HG02973 (cell line): ENCODE measurements around the gene TM9SF2.
"Not testable (repeated sequence)": the region's sequence is repeated elsewhere in the genome, so short reads cannot be mapped to it uniquely, and the experiment has no call there.

Experiments
- ATAC-seq: cut with Tn5 transposase; IDR thresholded peaks from one replicate; pipeline ENCODE4 v1.9.1; 2021; ENCODE audit warnings: moderate library complexity; ENCODE audit not compliant: unreplicated experiment

The TM9SF2 gene

DNA sequence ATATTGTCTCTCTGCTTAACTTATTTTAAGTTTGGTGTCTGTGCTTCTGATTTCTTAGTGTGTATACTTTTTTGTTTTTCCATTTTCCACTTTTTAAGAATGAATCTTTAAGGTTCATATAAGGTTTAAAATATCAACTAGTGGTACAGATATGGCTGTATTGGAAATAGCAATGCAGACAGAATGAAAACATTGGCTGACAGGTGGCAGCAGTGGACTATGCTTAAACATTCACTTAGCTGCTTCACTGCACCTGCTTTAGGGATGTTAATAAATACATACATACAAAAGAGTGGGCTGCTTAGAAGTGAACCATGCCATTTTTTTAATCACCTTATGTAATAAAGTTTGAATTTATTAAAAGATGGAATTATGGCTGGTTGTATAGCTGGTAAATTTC, 27.3 kb downstream of the TM9SF2 start:
- ATAC-seq, result peak; percentile 57

- no peak for ATAC-seq
Observed at GRCh38 chr13:99536023-99536422, 34.8 kb downstream of the TM9SF2 start.

- ATAC-seq, result no peak
Observed at GRCh38 chr13:99540530-99540929, 39.3 kb downstream of the TM9SF2 start.

DNA sequence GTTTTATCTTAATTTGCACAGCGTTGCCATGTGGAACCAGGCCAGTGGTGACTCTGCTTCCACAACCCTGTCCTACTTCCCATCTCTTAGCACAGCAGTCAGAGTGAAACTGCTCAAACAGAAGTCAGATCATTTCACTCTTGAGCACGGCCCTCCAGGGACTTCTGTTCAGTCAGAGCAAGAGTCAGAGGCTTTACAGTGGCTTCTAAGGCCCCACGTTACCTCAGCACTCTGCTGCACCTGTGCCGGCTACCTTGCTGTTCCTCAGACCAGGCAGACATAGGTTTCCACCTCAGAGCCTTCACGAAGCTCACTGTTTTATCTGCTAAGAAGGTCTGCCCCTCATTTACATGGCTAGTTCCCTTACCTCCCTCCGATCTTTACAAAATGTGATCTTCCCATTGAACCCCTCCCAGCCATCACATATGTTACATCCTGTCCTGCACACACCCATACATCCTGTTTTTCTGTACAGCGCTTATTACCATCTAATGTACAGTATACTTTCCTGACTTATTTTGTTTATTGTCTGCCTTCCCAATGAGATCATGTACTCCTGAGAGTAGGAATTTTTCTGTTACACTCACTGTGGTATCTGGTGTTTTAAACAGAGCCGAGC, 41.6 kb downstream of the TM9SF2 start:
- peak; percentile 97 for ATAC-seq

DNA sequence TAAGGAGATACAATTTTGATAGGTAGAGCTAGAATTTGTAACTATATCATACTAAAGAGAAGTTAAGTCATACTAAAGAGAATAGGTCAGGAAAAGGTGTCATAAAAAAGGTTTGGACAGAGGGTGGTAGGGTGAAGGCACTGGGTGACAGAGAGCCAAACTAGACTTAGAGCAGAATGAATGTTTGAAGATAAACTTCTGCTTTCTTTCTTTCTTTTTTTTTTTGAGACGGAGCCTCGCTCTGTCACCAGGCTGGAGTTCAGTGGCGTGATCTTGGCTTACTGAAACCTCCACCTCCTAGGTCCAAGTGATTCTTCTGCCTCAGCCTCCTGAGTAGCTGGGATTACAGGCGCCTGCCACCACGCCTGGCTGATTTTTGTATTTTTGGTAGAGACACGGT, 44.1 kb downstream of the TM9SF2 start:
- peak; percentile 16 for ATAC-seq

DNA sequence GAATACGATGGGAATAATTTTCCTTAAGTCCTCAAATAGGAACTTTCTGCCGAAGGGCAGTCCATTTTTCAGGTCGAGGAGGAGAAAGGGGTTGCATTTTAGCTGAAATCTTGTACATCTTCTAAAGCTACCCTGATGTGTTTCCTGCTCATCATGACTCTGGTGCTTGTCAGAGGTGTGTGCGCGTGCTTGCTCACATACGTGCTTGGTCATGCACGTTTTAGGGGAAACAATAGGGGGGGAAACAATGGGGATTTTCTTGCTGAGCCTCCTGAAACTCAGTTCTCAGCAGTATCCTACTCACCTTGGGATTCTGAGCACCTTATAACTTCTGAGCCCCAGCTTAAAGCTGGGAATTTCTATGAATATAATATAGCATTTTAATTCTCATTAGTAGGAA, 44.7 kb downstream of the TM9SF2 start:
- ATAC-seq, result no peak

- ATAC-seq, result no peak
Observed at GRCh38 chr13:99546878-99547277, 45.6 kb downstream of the TM9SF2 start.

DNA sequence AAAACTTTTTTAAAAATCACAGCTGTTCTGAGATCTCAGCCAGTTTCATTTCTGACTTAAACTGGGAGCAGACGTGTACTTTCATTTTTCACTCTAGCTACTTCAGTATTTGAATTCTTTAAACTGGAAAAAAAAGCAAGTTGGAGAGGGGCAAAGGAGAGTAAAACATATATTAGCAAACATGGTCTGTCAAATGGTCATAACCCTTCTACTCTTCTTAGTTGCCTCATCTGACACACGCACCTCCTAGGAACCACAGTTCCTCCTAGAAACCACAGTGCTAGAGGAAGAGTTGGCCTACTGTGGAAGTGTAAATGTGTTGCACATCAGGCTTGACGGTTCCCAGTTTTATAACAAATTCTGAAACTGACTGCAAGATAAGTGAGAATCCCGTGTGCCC, 47.2 kb downstream of the TM9SF2 start:
- ATAC-seq, result peak; percentile 45

- ATAC-seq, result no peak
Observed at GRCh38 chr13:99553033-99553432, 51.8 kb downstream of the TM9SF2 start.

- ATAC-seq, result no peak
Observed at GRCh38 chr13:99555149-99555548, 53.9 kb downstream of the TM9SF2 start.

DNA sequence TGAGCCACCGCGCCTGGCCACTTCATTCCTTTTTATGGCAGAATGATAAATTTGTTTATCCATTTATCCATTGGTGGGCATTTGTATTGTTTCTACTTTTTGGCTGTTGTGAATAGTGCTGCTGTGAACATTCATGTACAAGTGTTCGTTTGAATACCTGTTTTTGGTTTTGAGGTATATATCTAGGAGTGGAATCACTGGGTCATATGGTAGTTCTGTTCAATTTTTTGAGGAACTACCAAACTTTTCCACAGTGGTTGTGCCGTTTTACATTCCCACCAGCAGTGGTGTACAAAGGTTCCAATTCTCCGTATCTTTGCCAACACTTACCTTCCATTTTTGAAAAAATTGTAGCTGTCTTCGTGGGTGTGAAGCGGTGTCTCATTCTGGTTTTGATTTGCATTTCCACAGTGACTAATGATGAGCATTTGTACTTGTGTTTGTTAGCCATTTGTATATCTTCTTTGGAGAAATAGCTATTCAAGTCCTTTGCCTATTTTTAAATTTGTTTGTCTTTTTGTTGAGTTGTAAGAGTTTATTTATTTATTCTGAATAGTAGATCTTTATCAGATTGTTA, 55.7 kb downstream of the TM9SF2 start:
- ATAC-seq, result no peak

- ATAC-seq, result no peak
Observed at GRCh38 chr13:99558570-99559180, 57.4 kb downstream of the TM9SF2 start.

DNA sequence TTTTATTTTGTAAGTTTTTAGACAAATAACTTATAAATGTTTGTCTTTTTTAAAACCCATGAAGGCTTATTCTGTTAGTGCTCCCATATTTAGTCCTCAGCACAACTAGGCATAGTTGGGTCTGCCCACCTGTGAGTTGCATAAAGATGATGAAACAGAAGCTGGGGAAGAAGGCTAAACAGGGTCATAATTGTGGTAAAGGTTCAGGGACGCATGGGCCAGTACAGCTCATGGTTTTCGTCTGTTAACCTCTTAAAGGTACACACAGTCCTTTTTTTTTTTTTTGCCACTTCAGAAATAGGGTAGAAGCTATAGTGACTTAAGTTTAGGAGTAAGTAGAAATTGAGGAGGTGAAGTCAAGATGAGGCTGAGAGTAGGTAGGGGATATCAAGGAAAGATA, 58.3 kb downstream of the TM9SF2 start:
- no peak for ATAC-seq

DNA sequence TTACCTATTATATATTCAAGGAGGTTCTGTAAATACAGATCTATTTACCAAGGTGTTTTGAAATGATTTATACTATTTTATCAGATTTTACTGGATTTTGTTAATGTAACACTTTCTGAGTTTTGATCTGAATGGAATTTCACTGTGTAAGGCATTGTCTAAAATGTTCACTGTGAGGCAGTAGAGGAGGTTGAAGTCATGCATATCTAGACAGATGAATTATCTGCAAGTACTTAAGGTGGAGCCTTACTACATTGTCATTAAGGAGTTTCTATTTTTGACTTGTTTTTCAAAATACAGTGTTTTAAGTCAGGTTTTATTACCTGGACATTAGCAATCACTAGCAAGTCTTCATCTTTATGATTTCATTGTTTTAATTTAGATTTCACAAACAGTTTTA, 62.1 kb downstream of the TM9SF2 start:
- ATAC-seq, result no peak

DNA sequence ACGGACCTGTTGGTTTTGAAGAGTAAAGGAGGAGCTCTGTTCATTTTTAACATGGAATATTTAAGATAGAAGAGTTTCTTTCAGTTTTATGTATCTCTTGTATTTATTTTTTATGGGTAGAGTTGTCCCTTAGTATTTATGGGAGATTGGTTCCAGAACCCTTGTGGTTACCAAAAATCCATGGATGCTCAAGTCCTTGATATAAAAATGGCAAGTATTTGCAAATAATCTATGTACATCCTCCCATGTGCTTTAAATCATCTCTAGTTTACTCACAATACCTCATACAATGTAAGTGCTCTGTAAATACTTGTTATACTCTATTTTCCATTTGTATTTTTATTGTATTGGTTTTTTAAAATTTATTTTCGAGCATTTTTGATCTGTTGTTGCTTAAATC, 63.1 kb downstream of the TM9SF2 start:
- no peak for ATAC-seq

DNA sequence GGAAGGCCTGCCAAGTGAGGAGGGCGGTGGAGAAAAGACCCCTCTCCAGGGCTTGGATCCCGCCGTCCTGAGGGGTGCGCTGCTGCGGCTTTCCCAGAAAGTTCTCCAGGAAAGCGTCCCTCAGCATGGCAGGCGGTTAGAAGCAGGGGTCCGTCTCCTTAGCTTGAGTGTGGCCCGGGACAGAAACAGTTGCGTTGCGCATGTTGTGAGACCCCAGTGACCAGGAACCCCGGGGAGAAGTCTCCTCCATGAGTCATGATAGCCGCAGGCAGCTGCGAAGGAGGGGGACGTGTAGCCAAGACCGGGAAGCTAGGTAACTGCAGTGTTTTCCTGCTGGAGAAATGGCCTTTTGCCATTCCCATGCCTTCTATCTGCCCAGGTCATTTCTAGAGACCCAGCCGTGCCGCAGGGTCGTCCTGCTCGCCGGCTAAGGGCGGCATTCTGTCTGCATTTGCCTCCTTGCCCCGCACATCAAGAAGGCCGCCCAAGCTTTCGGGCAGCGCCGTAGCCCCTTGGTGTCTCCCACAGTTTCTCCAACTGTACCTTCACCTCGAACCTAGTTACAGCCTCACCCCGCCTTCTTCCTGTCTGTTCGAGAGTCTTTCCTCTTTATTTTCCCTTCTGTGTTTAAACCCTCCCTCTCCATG, 64.3 kb downstream of the TM9SF2 start:
- no peak for ATAC-seq

- ATAC-seq, result no peak
Observed at GRCh38 chr13:99566125-99567083, 65.1 kb downstream of the TM9SF2 start.

DNA sequence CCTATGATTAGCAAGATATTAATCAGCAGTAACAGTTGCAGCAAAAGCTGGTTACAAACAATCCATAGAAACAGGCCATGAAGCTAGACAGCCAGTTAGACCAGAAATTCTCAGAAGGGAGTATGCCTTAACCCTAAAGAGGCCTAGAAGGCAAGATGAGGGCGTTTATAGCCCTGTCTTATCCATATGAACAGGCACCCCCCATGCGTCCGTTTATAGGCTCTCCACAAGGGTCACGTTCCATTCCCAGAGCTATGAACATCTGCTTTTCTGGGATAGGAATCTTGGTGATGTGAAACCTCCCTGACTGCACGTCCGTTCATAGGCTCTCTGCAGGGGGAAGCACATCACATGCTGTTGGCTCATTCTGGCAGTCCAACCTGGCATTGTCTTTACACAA, 67.6 kb downstream of the TM9SF2 start:
- not testable (repeated sequence) for ATAC-seq

GRCh38 chr13:99572131-99572530, 70.9 kb downstream of the TM9SF2 start:
- ATAC-seq, result no peak

DNA sequence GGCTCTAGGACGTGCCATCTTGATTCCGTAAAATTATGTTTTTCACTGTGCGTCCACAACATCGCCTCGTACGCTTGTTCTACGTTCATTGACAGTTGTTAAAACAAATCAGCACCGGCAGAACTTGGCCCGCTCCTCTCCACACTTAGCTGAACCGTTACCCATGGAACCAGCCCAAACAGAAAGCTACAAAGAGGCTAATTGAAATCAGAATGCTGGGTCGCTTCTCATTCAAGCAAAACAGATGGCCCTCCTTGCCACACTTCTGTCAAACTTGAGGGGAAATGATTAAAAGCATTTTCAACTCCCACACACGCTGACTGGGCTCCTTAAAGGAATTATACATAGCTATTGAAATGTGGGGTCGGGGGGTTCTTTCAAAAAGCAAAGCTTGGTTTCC, 71.6 kb downstream of the TM9SF2 start:
- ATAC-seq, result no peak
